Measurements from ENCODE around the gene PIGC. TPM values are rescaled to one million over a fixed set of nuclear protein-coding genes. Genes with fewer than 3 reads are reported as not detected.

PIGC gene
- polyA plus RNA-seq, 2 donors: 15.1 to 15.6 TPM

DNA sequence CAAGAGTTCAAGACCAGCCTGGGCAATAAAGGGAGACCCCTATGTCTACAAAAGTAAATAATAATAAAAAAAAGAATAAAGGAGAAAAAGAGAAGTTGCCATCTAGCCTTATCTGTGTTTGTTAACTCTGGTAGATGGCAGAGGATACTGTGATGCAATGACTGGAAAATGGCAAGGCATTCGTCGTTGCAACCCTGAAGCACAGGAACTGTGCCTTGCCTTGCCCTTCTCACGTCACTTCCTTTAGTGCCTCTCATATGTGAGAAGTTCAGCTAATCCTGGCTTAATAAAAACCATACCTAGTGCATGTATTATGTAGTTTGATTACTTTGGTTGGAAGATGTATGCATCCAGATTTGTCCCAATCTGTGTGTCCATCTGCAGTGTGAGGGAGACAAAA is 25.8 kb upstream of the PIGC start:
- H3K27ac ChIP-seq (ENCODE audit: low read depth in 2 of 2, low read length in 1 of 2): no peak overlapping the region
- H3K27me3 ChIP-seq (ENCODE audit: control insufficient read depth in 1 of 2, insufficient read depth in 2 of 2, low read length in 2 of 2): no peaks in the 10 kb centered on the region
- WGBS, 2 donors: 78 to 82% methylated on average over 3 of the region's 3 CpGs
- H3K36me3 ChIP-seq (ENCODE audit: control insufficient read depth in 2 of 2, insufficient read depth in 2 of 2, low read length in 1 of 2): no peaks in the 10 kb centered on the region
- H3K4me3 ChIP-seq (ENCODE audit: low read depth in 1 of 2, low read length in 2 of 2): no peak overlapping the region
- no peaks in the 10 kb centered on the region for H3K4me1 ChIP-seq (ENCODE audit: control insufficient read depth in 2 of 2, insufficient read depth in 2 of 2, low read length in 1 of 2)
- H3K9me3 ChIP-seq (ENCODE audit: control insufficient read depth in 2 of 2, insufficient read depth in 1 of 2, low read depth in 1 of 2, low read length in 1 of 2): no peaks in the 10 kb centered on the region

DNA sequence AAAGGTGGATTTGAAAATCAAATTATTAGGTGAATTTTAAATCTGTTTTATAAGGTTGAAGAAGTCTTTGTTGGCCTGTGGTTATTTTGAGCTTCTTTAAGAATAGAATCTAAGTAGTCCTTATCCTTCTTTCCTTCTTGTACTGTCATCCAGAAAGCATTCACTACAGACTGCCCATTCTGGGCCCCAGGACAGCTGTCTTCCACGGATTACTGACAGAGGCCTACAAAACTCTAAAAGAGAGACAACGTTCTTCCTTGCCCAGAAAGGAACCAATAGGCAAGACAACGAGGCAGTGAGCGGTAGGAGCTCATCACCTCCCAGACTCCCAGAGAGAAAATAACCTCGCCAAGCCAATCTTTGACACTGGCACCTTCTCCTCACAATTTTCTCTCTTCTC is 24.4 kb upstream of the PIGC start:
- no peaks in the 10 kb centered on the region for H3K9me3 ChIP-seq (ENCODE audit: control insufficient read depth in 2 of 2, insufficient read depth in 1 of 2, low read depth in 1 of 2, low read length in 1 of 2)
- no peak overlapping the region for H3K27ac ChIP-seq (ENCODE audit: low read depth in 2 of 2, low read length in 1 of 2)
- no peaks in the 10 kb centered on the region for H3K36me3 ChIP-seq (ENCODE audit: control insufficient read depth in 2 of 2, insufficient read depth in 2 of 2, low read length in 1 of 2)
- H3K4me1 ChIP-seq (ENCODE audit: control insufficient read depth in 2 of 2, insufficient read depth in 2 of 2, low read length in 1 of 2): no peaks in the 10 kb centered on the region
- H3K4me3 ChIP-seq (ENCODE audit: low read depth in 1 of 2, low read length in 2 of 2): no peak overlapping the region
- WGBS, 2 donors: 88 to 91% methylated on average over 5 of the region's 5 CpGs
- H3K27me3 ChIP-seq (ENCODE audit: control insufficient read depth in 1 of 2, insufficient read depth in 2 of 2, low read length in 2 of 2): no peaks in the 10 kb centered on the region

DNA sequence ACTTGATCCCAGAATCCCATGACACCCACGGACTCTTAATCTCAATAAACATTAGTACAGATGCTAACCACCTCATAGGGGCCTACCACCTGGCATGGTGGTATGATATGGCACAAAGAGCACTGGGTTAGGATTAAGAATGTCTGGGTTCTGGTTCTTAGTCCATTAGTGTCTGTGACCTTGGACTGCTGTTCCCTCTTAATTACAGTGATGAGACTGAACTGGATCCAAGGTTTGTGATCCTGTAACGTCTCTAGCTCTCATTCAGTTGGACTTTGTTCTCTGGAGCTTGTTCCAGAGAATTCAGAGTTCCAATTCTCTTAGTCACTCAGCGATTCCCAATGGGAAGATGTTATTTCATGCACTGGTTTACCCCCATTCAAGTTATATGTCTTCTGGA is 23.6 kb upstream of the PIGC start:
- 54 to 56% methylated on average over 3 of the region's 3 CpGs for WGBS, 2 donors
- no peaks in the 10 kb centered on the region for H3K4me1 ChIP-seq (ENCODE audit: control insufficient read depth in 2 of 2, insufficient read depth in 2 of 2, low read length in 1 of 2)
- no peak overlapping the region for H3K27ac ChIP-seq (ENCODE audit: low read depth in 2 of 2, low read length in 1 of 2)
- H3K9me3 ChIP-seq (ENCODE audit: control insufficient read depth in 2 of 2, insufficient read depth in 1 of 2, low read depth in 1 of 2, low read length in 1 of 2): no peaks in the 10 kb centered on the region
- no peak overlapping the region for H3K4me3 ChIP-seq (ENCODE audit: low read depth in 1 of 2, low read length in 2 of 2)
- H3K27me3 ChIP-seq (ENCODE audit: control insufficient read depth in 1 of 2, insufficient read depth in 2 of 2, low read length in 2 of 2): no peaks in the 10 kb centered on the region
- H3K36me3 ChIP-seq (ENCODE audit: control insufficient read depth in 2 of 2, insufficient read depth in 2 of 2, low read length in 1 of 2): no peaks in the 10 kb centered on the region

DNA sequence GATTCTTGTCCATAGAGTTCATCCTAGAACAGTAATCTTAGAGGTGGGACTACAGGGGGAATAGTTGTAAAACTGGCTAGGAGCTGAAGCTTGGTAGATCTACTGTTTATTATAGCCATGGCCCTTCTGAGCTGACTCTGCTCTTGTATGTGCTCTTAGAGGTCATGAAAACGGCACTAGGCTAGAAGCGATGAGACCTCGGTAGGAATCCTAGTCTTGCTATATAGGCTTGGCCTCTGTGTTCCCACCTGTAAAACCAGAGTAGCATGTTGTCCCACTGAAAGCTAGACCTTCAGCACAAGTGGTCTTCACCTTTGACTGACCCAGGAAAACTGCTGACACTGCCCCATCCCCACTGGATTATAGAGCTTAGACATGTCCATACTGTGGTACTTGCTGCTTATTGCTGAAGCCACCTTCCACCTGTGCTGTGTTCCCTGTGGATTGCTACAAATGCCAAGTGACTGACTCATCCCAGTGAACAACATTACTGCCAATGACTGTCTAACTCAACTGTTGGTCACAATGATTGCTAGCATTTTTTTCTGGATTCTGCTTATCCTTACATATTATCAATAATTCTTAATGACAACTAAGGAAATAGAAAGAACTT is 23.0 kb upstream of the PIGC start:
- Histone ChIP-seq H3K27me3 (ENCODE audit: control insufficient read depth in 1 of 2, insufficient read depth in 2 of 2, low read length in 2 of 2) (no peaks in the 10 kb centered on the region), H3K4me1 (ENCODE audit: control insufficient read depth in 2 of 2, insufficient read depth in 2 of 2, low read length in 1 of 2) (no peaks in the 10 kb centered on the region), H3K9me3 (ENCODE audit: control insufficient read depth in 2 of 2, insufficient read depth in 1 of 2, low read depth in 1 of 2, low read length in 1 of 2) (no peaks in the 10 kb centered on the region), H3K36me3 (ENCODE audit: control insufficient read depth in 2 of 2, insufficient read depth in 2 of 2, low read length in 1 of 2) (no peaks in the 10 kb centered on the region), H3K27ac (ENCODE audit: low read depth in 2 of 2, low read length in 1 of 2) (no peak overlapping the region), H3K4me3 (ENCODE audit: low read depth in 1 of 2, low read length in 2 of 2) (no peak overlapping the region)
- 98% methylated on average over 3 of the region's 3 CpGs for WGBS, 2 donors

DNA sequence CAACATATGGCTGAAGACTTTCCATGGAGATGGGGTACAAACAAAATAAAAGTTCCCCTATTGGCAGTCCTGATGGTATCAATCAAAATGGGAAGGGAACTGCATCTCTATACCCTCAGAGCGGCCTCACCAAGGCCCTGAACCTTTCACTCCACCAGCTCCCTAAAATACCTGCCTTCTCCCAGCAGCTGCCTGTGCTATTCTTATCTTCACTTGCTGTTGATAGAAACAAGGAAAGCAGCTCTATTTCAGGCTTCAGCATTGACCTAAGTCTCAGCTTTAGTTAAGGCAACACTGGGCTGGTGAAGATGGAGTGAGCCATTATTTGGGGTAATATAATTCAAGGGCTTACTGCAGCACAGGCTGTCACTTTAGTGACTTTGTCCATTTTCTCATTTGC is 21.7 kb upstream of the PIGC start:
- Histone ChIP-seq H3K4me3 (ENCODE audit: low read depth in 1 of 2, low read length in 2 of 2) (no peak overlapping the region), H3K27me3 (ENCODE audit: control insufficient read depth in 1 of 2, insufficient read depth in 2 of 2, low read length in 2 of 2) (no peaks in the 10 kb centered on the region), H3K4me1 (ENCODE audit: control insufficient read depth in 2 of 2, insufficient read depth in 2 of 2, low read length in 1 of 2) (no peaks in the 10 kb centered on the region), H3K27ac (ENCODE audit: low read depth in 2 of 2, low read length in 1 of 2) (no peak overlapping the region), H3K36me3 (ENCODE audit: control insufficient read depth in 2 of 2, insufficient read depth in 2 of 2, low read length in 1 of 2) (no peaks in the 10 kb centered on the region), H3K9me3 (ENCODE audit: control insufficient read depth in 2 of 2, insufficient read depth in 1 of 2, low read depth in 1 of 2, low read length in 1 of 2) (no peaks in the 10 kb centered on the region)
- 86 to 89% methylated on average over 1 of the region's 1 CpG for WGBS, 2 donors

DNA sequence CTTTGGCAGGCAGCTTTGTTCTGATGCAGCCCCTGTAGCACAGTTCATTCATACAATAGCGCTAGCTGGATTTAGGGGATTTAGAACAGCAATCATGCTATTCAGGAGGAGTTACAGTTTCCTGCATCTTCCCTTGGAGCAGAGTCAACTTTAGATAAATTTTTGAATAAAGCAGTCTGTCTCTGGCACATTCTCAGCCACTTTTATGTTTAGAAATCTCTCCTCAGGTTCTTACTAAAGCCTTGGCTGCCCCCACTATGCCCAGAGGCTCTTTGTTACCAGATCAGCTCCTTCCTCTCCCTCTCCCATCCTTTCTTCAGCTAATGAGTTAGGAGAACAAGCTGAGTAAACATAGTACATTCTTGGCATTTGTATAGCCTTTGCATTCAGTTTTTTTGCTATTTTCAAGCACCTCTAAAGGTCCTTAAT is 17.0 kb upstream of the PIGC start:
- Histone ChIP-seq H3K27ac (ENCODE audit: low read depth in 2 of 2, low read length in 1 of 2) (no peak overlapping the region), H3K9me3 (ENCODE audit: control insufficient read depth in 2 of 2, insufficient read depth in 1 of 2, low read depth in 1 of 2, low read length in 1 of 2) (no peaks in the 10 kb centered on the region), H3K4me3 (ENCODE audit: low read depth in 1 of 2, low read length in 2 of 2) (no peak overlapping the region), H3K36me3 (ENCODE audit: control insufficient read depth in 2 of 2, insufficient read depth in 2 of 2, low read length in 1 of 2) (no peaks in the 10 kb centered on the region), H3K27me3 (ENCODE audit: control insufficient read depth in 1 of 2, insufficient read depth in 2 of 2, low read length in 2 of 2) (no peaks in the 10 kb centered on the region), H3K4me1 (ENCODE audit: control insufficient read depth in 2 of 2, insufficient read depth in 2 of 2, low read length in 1 of 2) (no peaks in the 10 kb centered on the region)
- 31 to 87% methylated on average over 1 of the region's 1 CpG for whole genome bisulfite sequencing, 2 donors

DNA sequence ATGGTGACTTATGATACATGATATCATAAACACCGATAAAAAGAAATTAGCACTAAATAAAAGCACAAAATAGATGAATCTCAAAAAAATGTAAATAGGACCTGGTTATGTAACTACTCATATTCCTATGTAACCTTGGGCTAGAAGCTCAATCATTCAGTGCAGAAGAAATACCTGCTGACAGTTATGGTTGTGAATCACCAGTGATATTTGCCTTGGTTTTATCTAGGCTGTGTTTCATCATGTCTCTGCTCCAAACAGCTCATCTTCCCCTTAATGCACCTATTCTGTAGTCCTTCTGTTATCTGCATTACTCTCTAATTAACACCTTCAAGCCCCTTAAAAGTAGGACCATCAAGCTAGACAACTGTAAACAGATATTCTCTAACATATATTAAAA is 16.3 kb upstream of the PIGC start:
- 64 to 76% methylated on average over 1 of the region's 1 CpG for WGBS, 2 donors
- Histone ChIP-seq H3K4me1 (ENCODE audit: control insufficient read depth in 2 of 2, insufficient read depth in 2 of 2, low read length in 1 of 2) (no peaks in the 10 kb centered on the region), H3K27ac (ENCODE audit: low read depth in 2 of 2, low read length in 1 of 2) (no peak overlapping the region), H3K9me3 (ENCODE audit: control insufficient read depth in 2 of 2, insufficient read depth in 1 of 2, low read depth in 1 of 2, low read length in 1 of 2) (no peaks in the 10 kb centered on the region), H3K36me3 (ENCODE audit: control insufficient read depth in 2 of 2, insufficient read depth in 2 of 2, low read length in 1 of 2) (no peaks in the 10 kb centered on the region), H3K4me3 (ENCODE audit: low read depth in 1 of 2, low read length in 2 of 2) (no peak overlapping the region), H3K27me3 (ENCODE audit: control insufficient read depth in 1 of 2, insufficient read depth in 2 of 2, low read length in 2 of 2) (no peaks in the 10 kb centered on the region)

DNA sequence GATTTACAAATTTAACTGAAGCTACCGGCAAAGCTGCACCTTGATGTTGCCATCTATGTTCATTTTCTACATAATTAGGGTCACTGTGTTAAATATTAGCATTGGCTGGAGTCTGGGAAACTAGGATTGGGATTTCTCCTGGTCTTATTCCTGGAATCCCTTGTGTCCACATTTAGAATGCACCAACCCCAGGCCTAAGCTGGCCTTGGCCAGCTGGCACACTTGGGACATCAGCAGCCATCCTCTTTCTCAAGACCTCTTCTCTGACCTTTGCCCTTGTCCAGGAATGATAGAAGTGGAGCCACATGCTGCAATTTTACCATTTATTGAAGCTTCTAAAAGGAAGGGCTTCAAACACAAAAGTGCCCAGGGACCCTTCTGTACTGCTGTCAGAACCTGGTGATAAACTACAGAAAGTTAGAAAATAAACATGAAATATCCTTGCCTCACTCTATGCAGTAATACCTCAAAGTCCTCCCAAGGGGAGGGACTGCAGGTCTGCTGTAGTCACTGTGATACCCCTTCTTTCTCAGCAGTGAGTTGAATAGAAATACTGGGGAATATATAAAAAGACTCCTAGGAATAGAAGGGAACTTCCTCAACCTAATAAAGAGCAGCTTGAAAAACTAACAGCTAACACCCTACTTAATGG is 13.7 kb upstream of the PIGC start:
- no peaks in the 10 kb centered on the region for H3K36me3 ChIP-seq (ENCODE audit: control insufficient read depth in 2 of 2, insufficient read depth in 2 of 2, low read length in 1 of 2)
- H3K9me3 ChIP-seq (ENCODE audit: control insufficient read depth in 2 of 2, insufficient read depth in 1 of 2, low read depth in 1 of 2, low read length in 1 of 2): no peaks in the 10 kb centered on the region
- H3K4me3 ChIP-seq (ENCODE audit: low read depth in 1 of 2, low read length in 2 of 2): no peak overlapping the region
- H3K27me3 ChIP-seq (ENCODE audit: control insufficient read depth in 1 of 2, insufficient read depth in 2 of 2, low read length in 2 of 2): no peaks in the 10 kb centered on the region
- 93 to 94% methylated on average over 1 of the region's 1 CpG for WGBS, 2 donors
- no peaks in the 10 kb centered on the region for H3K4me1 ChIP-seq (ENCODE audit: control insufficient read depth in 2 of 2, insufficient read depth in 2 of 2, low read length in 1 of 2)
- H3K27ac ChIP-seq (ENCODE audit: low read depth in 2 of 2, low read length in 1 of 2): no peak overlapping the region

DNA sequence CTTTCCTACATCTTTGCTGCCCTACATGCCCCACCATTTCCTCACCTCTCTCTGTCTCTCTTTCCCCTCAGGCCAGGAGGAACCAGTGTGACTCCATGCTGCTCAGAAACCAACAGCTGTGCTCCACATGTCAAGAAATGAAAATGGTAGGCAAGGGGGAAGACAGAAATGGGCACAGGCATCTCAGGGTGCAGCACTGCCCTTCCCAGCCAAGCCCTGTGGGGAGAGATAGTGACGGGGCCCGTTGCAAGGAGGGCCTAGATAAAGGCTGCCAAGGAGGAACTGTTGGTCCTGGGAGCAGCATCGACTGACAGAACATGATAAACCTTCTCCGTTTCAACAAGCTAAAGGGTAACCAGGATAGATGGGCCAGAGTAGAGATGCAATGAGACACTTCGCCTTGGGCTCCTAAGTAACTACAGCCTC is 12.5 kb upstream of the PIGC start:
- 87 to 93% methylated on average over 5 of the region's 5 CpGs for WGBS, 2 donors

DNA sequence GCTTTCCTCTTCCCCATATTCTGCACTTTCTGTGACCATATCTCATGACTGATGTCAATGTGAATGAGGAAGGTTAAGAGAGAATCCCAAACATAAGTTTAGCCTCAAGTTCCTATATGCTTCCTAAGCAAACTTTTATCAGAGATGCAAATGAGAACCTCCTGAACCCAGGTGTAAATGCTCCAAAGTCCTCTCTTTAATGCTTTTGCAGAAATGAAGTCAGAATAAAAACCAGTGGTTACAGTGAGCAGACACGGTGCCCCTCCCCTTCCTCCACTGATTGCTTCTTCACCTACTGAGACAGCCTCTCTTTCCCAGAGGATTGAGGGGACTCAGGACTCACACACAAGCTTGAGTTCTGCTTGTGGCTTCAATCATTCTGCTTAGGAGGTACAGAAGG is 11.6 kb upstream of the PIGC start:
- Histone ChIP-seq H3K4me3 (ENCODE audit: low read depth in 1 of 2, low read length in 2 of 2) (no peak overlapping the region), H3K36me3 (ENCODE audit: control insufficient read depth in 2 of 2, insufficient read depth in 2 of 2, low read length in 1 of 2) (no peaks in the 10 kb centered on the region), H3K9me3 (ENCODE audit: control insufficient read depth in 2 of 2, insufficient read depth in 1 of 2, low read depth in 1 of 2, low read length in 1 of 2) (no peaks in the 10 kb centered on the region), H3K4me1 (ENCODE audit: control insufficient read depth in 2 of 2, insufficient read depth in 2 of 2, low read length in 1 of 2) (no peaks in the 10 kb centered on the region), H3K27ac (ENCODE audit: low read depth in 2 of 2, low read length in 1 of 2) (no peak overlapping the region), H3K27me3 (ENCODE audit: control insufficient read depth in 1 of 2, insufficient read depth in 2 of 2, low read length in 2 of 2) (no peaks in the 10 kb centered on the region)
- 82 to 87% methylated on average over 1 of the region's 1 CpG for WGBS, 2 donors

More for the DNA sequence above, 12.5 kb upstream of the PIGC start:
- no peak overlapping the region for H3K4me3 ChIP-seq (ENCODE audit: low read depth in 1 of 2, low read length in 2 of 2)
- H3K36me3 ChIP-seq (ENCODE audit: control insufficient read depth in 2 of 2, insufficient read depth in 2 of 2, low read length in 1 of 2): no peaks in the 10 kb centered on the region
- H3K9me3 ChIP-seq (ENCODE audit: control insufficient read depth in 2 of 2, insufficient read depth in 1 of 2, low read depth in 1 of 2, low read length in 1 of 2): no peaks in the 10 kb centered on the region
- H3K27me3 ChIP-seq (ENCODE audit: control insufficient read depth in 1 of 2, insufficient read depth in 2 of 2, low read length in 2 of 2): no peaks in the 10 kb centered on the region
- H3K27ac ChIP-seq (ENCODE audit: low read depth in 2 of 2, low read length in 1 of 2): no peak overlapping the region
- no peaks in the 10 kb centered on the region for H3K4me1 ChIP-seq (ENCODE audit: control insufficient read depth in 2 of 2, insufficient read depth in 2 of 2, low read length in 1 of 2)

Measured in esophagus (tissue), 2 donors.